GM19240 (cell line): Measurements from ENCODE around the gene MYO9B.
"Not testable (repeated sequence)": the region's sequence is repeated elsewhere in the genome, so short reads cannot be mapped to it uniquely, and the experiment has no call there.

Source experiments
- DNase-seq: peaks from one replicate; pipeline ENCODE4 v3.0.0; 2011; ENCODE audit warnings: low spot score; ENCODE audit not compliant: insufficient read length

The MYO9B gene

DNA sequence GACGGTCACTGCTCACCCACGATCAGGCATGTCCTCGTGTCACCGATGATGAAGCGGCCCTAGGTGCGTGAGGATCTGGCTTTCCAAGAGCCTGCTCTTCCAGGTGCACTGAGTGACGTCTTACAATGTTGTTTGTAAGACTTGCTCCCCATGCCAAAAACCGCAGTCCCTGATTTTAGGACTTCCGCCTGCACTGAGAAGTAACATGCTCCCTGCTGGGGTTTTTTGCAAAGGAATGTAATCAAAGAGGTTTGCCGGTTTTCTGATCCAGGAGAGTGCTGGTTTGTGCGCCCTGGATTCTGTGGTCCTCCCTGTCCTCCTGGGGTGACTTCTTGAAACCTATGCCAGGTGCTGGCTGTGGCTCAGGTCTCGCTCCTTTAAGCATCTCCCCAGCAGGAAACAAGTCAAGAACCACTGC, 38.8 kb downstream of the MYO9B start:
- DNase-seq: no peak

- no peak for DNase-seq
Observed at GRCh38 chr19:17116996-17117702, 41.6 kb downstream of the MYO9B start.

GRCh38 chr19:17118957-17119356, 43.4 kb downstream of the MYO9B start:
- DNase-seq: no peak

DNA sequence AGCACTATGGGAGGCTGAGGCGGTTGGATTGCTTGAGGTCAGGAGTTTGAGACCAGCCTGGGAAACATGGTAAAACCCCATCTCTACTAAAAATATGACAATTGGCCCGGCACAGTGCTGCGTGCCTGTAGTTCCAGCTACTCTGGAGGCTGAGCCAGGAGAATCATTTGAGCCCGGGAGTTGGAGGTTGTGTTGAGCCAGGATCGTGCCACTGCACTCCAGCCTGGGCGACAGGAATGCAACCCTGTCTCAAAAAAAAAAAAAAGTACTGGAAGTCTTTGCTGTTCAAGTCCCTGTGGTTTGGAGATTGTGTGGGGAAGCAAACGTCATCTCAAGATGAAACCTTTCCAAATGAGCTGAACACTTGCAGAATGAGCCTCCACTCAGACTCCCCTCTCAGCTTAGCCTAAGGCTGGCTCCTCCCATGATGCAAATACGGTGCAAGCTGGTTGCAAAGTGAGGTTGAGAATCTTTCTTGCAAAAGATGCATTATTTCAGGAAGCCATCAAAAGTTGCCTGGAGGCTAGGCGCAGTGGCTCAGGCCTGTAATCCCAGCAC, 46.2 kb downstream of the MYO9B start:
- DNase-seq: no peak

GRCh38 chr19:17123041-17123440, 47.5 kb downstream of the MYO9B start:
- no peak for DNase-seq

GRCh38 chr19:17124025-17124424, 48.4 kb downstream of the MYO9B start:
- no peak for DNase-seq

- DNase-seq: peak; percentile 62
Observed at GRCh38 chr19:17125062-17125727, 49.6 kb downstream of the MYO9B start.

DNA sequence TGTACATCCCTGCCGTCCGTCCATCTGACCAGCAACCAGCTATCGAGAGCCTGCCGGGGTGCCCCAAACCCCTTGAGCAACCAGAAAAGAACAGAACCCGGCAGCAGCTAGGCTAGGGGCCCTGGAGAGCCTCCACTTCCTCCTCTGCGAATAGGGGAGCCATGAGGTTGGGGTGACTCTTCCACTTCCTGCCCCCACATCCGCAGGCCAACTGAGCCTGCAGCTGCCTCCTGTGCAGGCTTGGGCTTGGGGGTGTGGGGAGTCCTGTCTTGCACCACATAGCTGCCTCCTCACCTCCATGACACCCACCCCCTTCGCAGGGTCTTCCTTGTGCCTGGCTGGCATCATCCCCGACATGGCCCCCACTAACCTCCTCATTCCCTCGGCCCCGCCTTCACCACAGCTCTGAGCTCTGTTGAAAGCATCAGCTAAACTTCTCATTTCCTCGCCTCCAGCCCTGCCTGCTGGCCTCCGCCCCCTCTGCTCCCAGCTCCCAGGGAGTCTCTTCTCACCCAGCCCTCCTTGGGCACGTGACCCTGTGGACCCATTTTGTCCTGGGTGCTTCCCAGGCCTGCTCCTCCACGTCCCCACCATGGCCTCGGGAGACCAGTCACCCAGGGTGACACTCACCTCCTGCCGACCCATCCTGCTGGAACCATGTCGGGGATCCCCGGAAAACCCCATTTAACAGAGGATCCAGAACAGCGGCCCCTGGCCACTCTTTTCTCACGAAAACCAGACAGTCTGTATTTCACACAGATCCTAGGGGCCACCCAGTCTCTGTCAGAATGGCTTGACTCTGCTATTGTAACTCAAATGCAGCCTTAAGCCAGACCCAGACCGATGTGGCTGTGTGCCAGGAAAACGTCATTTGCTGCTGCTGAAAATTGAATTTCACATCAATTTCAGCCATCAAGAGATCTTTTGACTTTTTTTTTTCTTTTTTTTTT, 50.4 kb downstream of the MYO9B start:
- DNase-seq: peak; percentile 59

DNA sequence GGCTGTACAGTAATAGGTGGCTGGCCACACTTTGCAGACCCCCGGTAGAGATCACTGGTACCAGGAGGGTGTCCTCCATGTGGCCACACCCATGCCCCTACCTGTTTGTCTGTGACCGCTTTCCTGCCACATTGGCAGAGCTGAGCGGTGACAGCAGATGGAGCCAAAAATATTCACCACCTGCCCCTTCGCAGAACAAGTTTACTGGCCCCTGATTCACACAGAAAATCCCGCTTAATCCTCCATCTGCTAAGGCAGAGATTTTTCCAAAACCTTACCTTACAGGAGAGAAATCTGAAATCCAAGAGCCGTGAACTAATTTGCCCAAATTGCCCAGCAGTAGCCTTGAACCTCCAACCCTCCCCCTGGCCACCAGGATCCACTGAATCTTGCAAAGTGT, 52.1 kb downstream of the MYO9B start:
- DNase-seq: no peak

GRCh38 chr19:17128403-17128802, 52.8 kb downstream of the MYO9B start:
- no peak for DNase-seq

DNA sequence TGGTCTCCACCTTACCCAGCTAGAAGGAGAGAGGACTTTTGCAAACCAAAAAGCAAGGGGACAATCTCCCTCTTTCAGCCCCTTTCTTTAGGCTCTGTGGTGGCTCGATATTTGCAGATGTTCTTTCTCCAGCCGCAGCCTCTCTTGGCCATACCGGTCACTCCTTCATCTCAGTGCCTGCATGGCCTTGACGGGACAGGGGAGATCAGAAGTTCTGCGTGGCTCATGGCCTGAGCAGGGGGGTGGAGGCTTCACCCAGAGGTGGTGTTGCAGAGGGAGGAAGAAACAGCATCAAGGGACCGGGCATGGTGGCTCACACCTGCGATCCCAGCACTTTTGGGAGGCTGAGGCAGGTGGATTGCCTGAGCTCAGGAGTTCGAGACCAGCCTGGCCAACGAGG, 53.2 kb downstream of the MYO9B start:
- DNase-seq: no peak

GRCh38 chr19:17129377-17129776, 53.8 kb downstream of the MYO9B start:
- no peak for DNase-seq

DNA sequence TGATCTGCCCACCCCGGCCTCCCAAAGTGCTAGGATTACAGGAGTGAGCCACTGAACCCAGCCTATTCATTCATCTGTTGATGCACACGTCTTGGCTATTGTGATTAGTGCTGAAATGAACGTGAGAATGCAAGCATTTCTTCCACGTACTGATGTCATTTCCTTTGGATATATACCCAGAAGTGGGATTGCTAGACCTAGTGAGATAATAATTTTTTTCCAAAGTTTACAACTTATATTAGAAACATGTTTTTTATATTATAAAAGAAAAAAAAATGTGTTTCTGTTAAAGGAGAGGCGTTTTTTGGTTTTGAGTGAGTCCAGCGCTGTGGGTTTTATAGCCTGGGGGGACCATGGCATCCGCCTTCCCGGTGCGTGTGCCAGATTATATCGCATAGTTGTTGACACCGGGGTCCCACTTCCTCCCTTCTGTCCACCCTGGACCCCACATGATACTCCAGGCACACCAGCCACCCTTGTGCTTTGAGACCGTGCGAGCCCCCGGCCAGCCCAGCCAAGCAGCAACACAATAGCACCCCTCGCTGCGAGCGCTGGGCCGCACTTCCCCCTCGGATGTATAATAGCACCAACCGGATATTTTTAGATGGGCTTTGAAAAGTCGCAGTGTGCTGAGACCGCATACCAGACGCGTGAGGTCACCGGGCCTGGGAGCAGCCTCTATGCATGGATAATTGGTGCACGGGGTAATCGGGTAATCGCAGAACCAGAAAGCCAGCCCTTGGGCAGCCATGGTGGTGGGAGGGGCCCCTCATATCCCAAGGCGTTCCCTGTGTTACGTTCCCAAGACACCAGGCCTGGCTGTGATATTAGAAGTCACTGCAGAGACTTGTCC, 59.6 kb downstream of the MYO9B start:
- peak; percentile 48 for DNase-seq

GRCh38 chr19:17136021-17136420, 60.4 kb downstream of the MYO9B start:
- DNase-seq: no peak

DNA sequence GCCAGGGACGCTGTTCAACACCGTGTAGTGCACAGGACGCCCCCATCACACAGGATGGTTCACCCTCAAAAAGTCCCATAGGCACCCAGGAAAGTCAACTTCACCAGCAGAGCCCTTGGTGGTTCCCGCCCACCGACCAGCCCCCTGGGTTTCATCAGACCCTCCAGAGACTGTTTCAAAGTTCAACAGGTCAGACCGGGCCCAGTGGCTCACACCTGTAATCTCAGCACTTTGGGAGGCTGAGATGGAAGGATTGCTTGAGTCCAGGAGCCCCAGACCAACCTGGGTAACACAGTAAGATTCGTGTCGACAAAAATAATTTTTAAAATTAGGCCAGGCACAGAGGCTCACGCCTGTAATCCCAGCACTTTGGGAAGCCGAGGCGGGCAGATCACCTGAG, 61.0 kb downstream of the MYO9B start:
- DNase-seq: no peak

- no peak for DNase-seq
Observed at GRCh38 chr19:17137417-17137816, 61.8 kb downstream of the MYO9B start.

- not testable (repeated sequence) for DNase-seq
Observed at GRCh38 chr19:17138052-17138846, 62.7 kb downstream of the MYO9B start.

DNA sequence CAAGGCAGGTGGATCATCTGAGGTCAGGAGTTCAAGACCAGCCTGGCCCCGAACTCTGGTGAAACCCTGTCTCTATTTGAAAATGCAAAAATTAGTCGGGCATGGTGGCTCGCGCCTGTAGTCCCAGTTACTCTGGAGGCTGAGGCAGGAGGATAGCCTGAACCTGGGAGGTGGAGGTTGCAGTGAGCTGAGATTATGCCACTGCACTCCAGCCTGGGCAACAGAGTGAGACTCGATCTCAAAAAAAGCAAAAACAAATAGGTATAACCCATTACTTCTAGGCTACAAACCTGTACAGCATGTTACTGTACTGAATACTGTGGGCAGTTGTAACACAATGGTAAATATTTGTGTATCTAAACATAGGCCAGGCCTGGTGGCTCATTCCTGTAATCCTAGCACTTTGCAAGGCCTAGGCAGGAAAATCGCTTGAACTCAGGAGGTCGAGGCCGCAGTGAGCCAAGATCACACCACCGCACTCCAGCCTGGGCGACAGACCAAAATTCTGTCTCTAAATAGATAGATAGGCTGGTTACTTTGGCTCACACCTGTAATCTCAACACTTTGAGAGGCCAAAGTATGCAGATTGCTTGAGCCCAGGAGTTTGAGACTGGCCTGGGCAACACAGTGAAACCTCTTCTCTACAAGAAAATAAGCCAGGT, 63.5 kb downstream of the MYO9B start:
- DNase-seq: no peak

DNA sequence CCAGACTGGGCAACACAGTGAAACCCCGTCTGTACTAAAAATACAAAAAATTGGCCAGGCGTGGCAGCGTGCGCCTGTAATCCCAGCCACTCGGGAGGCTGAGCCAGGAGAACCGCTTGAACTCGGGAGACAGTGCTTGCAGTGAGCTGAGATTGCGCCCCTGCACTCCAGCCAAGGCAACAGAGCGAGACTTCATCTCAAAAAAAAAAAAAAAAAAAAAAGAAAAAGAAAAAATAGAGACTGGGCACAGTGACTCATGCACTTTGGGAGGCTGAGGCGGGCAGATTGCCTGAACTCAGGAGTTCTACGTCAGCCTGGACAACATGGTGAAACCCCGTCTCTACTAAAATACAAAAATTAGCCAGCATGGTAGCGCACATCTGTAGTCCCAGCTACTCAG, 69.2 kb downstream of the MYO9B start:
- DNase-seq: not testable (repeated sequence)
